Tibial artery (tissue), 4 donors: Measurements from ENCODE around the gene MGME1.
"Not testable (repeated sequence)": the region's sequence is repeated elsewhere in the genome, so short reads cannot be mapped to it uniquely, and the experiment has no call there.

Experiments
- DNase-seq, 2 donors: peaks; one replicate each; pipeline ENCODE4 v3.0.0-alpha.2; 2019
- H3K27ac ChIP-seq, 2 donors: fragments of 200-600 bp; sonication (generic) in 1 of 2; 1 replicate in 1 of 2; 2 replicates in 1 of 2; pipeline ENCODE4 v1.5.1; 2018 to 2019; ENCODE audit warnings: mild to moderate bottlenecking in 1 of 2
- H3K27me3 ChIP-seq, 2 donors: fragments of 200-600 bp; sonication (generic) in 1 of 2; one replicate each; pipeline versions ENCODE4 v1.5.1 to v1.6.0; 2016 to 2019
- H3K36me3 ChIP-seq, 3 donors: fragments of 200-600 bp; sonication (generic) in 2 of 3; one replicate each; pipeline ENCODE4 v1.5.1; 2016 to 2019; ENCODE audit warnings: mild to moderate bottlenecking in 2 of 3
- H3K4me1 ChIP-seq, 4 donors: fragments of 200-600 bp; sonication (generic) in 2 of 4; 1 replicate in 3 of 4; 2 replicates in 1 of 4; pipeline ENCODE4 v1.5.1; 2016 to 2019
- H3K4me3 ChIP-seq, 2 donors: fragments of 200-600 bp; sonication (generic) in 1 of 2; 1 replicate in 1 of 2; 2 replicates in 1 of 2; pipeline ENCODE4 v1.5.1; 2018 to 2019; ENCODE audit warnings: mild to moderate bottlenecking in 2 of 2
- H3K9me3 ChIP-seq, 3 donors: fragments of 200-600 bp; sonication (generic) in 1 of 3; one replicate each; pipeline ENCODE4 v1.5.1; 2016 to 2019
- CTCF ChIP-seq, 2 experiments: fragments of 200-600 bp in 1 of 2; fragments of 450-650 bp in 1 of 2; IDR thresholded peaks; one replicate each; pipeline ENCODE4 v1.5.1; 2017 to 2019; ENCODE audit warnings: antibody characterized with exemption in 2 of 2, mild to moderate bottlenecking in 1 of 2, moderate library complexity in 1 of 2
- intact Hi-C: fragments of 100-400 bp; cut with DNase I; formaldehyde crosslinking; loops from one replicate; pipeline ENCODE4 v1.15.0; 2023; ENCODE audit warnings: low total_unique reads

The MGME1 gene

DNA sequence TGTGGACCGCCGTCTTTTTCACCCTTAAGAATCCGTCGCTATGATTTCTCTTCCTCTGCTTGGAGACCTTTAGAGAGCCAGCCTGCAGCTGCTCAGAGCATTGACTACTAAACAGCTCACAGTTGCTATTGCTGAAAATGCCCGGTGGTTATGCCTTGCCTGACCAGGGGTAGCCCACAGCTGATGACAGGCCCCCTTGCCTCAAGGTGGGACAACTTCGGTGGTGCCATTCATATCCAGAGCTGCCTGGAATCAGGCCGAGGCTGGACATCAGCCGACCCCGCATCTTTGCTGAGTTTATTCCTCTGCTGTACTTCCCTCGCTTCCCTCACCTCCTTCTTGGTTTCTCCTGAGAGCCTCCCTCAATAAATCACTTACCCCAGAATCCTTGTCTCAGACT, 49.3 kb downstream of the MGME1 start:
- Histone ChIP-seq H3K27ac (no peak overlapping the region), H3K36me3 (peaks cover 0 to 32% (median 0%) of the 10 kb centered on the region in 3 donors), H3K4me3 (no peak overlapping the region), H3K9me3 (no peaks in the 10 kb centered on the region), H3K4me1 (no peaks in the 10 kb centered on the region), H3K27me3 (no peaks in the 10 kb centered on the region)
- DNase-seq = no peak
- intact Hi-C loops = no loop called here
- TF ChIP-seq CTCF (IDR thresholded peaks at IDR 0.05) = no peak

DNA sequence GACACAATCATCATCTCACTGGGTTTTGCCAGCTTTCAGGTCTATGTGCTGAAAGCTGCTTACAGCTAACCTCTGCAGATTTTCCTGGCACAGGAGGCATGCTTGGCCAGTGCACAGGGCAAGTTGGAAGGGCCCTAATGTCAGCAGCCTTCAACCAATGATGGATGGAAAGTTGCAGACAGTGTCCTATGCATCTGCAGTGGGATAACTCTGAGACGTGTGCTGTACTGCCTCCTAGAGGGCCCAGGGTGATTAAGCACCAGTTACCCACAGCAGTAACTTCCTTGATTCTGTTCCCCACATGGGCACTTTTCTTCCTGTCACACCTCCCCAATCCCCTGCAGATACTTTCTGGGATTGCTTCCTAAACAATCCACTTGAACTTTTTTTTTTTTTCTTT, 50.2 kb downstream of the MGME1 start:
- Histone ChIP-seq H3K27me3 (peaks cover 0 to 4% of the 10 kb centered on the region in 2 donors), H3K4me1 (no peaks in the 10 kb centered on the region), H3K9me3 (no peaks in the 10 kb centered on the region), H3K36me3 (peaks cover 0 to 39% (median 0%) of the 10 kb centered on the region in 3 donors), H3K4me3 (no peak overlapping the region), H3K27ac (no peak overlapping the region)
- no peak for TF ChIP-seq CTCF (IDR thresholded peaks at IDR 0.05)
- DNase-seq = no peak
- intact Hi-C loops = no loop called here

DNA sequence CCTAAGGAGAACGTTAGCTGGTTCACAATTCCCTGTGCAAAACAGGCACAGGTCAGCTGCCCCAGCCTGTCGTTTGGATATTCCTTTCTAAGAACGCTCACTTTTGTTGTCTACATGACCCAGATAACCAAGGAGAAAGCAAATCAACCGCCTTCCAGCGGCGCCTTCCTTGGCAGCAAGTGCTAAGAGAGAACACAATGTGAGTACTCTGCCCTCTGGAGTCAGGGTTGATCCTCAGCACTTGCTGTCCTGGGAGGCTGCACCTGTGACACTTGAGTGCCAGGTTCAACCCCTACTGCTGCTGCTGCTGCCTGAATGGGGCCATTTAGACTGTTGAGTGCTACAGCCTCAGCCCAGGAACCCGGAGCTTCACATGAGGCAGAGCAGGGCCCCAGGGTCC, 52.1 kb downstream of the MGME1 start:
- Histone ChIP-seq H3K36me3 (peaks cover 0 to 39% (median 0%) of the 10 kb centered on the region in 3 donors), H3K27me3 (peaks cover 0 to 4% of the 10 kb centered on the region in 2 donors), H3K27ac (no peak overlapping the region), H3K4me3 (no peak overlapping the region), H3K4me1 (no peaks in the 10 kb centered on the region), H3K9me3 (no peaks in the 10 kb centered on the region)
- no peak for DNase-seq
- TF ChIP-seq CTCF (IDR thresholded peaks at IDR 0.05) = no peak
- intact Hi-C loops = no loop called here

DNA sequence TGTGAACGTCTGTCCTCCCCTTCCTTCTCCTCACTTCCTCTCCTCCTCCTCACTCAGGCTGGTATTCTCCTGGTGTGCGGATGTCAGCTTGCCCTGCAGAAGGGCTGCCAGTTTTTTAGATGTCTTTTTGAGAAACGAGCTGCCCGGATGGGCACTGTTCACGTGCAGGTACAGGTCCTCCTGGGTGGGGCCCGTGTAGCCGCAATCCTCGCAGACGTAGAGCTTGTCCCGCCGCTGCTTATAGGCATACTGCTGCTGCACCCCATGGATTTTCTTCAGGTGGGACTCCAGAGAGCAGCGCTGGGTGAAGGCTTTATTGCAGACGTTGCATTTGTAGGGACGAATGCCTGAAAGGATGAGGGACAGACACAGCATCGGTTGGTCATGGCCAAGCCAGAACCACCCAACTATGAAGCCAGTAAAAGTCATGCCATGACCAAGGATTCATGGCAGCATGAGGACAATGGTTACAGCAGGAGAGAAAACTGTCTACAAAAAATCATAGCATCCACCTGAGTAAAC, 55.8 kb downstream of the MGME1 start:
- no peak overlapping the region for H3K4me3 ChIP-seq
- H3K27me3 ChIP-seq = peaks cover 0 to 7% of the 10 kb centered on the region in 2 donors
- peaks cover 0 to 43% (median 0%) of the 10 kb centered on the region in 3 donors for H3K36me3 ChIP-seq
- DNase-seq = no peak
- no peak overlapping the region for H3K27ac ChIP-seq
- TF ChIP-seq CTCF (IDR thresholded peaks at IDR 0.05) = no peak
- intact Hi-C loops = no loop called here
- no peaks in the 10 kb centered on the region for H3K9me3 ChIP-seq
- no peaks in the 10 kb centered on the region for H3K4me1 ChIP-seq

DNA sequence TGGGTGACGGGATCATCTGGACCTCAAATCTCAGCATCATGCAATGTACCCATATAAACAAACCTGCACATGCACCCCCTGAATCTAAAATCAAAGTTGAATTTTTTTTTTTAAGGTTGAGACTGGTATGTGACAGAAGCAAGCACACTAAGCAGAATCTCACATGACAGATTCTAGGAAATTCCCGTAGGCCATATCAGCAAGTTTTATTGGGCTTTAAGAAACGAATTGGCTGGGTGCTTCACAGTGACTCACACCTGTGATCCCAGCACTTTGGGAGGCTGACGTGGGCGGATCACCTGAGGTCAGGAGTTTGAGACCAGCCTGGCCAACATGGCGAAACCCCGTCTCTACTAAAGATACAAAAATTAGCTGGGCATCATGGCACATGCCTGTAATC, 58.2 kb downstream of the MGME1 start:
- intact Hi-C loops = not testable (repeated sequence)
- H3K36me3 ChIP-seq = peaks cover 0 to 33% (median 0%) of the 10 kb centered on the region in 3 donors

GRCh38 chr20:18030020-18030419, 61.2 kb downstream of the MGME1 start:
- H3K36me3 ChIP-seq = peaks cover 0 to 15% (median 0%) of the 10 kb centered on the region in 3 donors
- peaks cover 0 to 3% of the 10 kb centered on the region in 2 donors for H3K27me3 ChIP-seq
- no peak for DNase-seq
- H3K4me1 ChIP-seq = no peaks in the 10 kb centered on the region
- intact Hi-C loops = no loop called here
- no peak overlapping the region for H3K4me3 ChIP-seq
- no peak for TF ChIP-seq CTCF (IDR thresholded peaks at IDR 0.05)
- no peak overlapping the region for H3K27ac ChIP-seq
- H3K9me3 ChIP-seq = no peaks in the 10 kb centered on the region

More for the DNA sequence above, 58.2 kb downstream of the MGME1 start:
- not testable (repeated sequence) for DNase-seq, H3K27ac ChIP-seq, H3K4me1 ChIP-seq, H3K9me3 ChIP-seq, H3K4me3 ChIP-seq, H3K27me3 ChIP-seq
